Stromal cell of bone marrow (primary cell): ENCODE results near the gene JSRP1.

Experiments used
- DNase-seq: peaks from one replicate; pipeline ENCODE4 v3.0.0-alpha.2; 2012; ENCODE audit warnings: low read depth

The JSRP1 gene

DNA sequence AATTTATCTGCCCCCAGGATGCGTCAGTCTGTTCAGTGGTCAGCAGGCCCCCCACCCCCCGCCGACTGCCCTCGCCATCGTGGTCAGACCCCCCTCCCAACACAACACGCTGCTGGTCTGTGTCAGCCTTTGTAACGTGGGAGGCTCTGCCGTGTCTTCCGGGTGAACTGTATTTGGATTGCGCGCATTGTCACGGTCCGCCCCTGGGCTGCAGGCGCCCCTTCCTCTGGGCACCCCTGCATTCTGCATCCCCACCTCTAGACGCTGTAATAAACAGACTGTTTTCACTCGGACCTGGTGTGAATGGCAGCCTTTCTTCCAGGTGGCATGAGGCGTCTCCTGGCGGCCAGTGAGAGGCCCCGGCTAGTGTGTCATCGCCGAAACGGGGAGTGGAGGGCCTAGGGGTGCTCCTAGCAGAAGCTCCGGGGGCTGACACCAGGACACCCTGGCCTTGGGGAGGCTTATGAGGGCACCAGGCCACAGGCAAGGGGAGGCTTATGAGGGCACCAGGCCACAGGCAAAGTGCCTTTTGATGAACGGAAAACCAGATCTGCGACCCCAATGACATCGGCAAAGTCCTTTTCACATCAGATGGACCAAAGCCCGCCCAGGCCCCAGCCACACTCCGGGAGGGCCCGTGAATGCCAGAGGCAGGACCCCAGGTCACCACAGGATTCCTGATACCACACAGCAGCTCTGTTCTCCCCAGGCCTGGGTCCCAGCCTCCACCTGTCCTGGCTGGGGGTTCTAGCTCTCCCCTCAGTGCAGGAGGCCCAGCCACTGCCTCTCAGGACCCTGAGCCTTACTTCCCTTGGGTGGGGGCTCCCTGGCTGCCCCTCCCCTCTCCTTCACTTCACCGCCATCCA lies 23.7 kb downstream of the JSRP1 start:
- DNase-seq, result no peak

DNA sequence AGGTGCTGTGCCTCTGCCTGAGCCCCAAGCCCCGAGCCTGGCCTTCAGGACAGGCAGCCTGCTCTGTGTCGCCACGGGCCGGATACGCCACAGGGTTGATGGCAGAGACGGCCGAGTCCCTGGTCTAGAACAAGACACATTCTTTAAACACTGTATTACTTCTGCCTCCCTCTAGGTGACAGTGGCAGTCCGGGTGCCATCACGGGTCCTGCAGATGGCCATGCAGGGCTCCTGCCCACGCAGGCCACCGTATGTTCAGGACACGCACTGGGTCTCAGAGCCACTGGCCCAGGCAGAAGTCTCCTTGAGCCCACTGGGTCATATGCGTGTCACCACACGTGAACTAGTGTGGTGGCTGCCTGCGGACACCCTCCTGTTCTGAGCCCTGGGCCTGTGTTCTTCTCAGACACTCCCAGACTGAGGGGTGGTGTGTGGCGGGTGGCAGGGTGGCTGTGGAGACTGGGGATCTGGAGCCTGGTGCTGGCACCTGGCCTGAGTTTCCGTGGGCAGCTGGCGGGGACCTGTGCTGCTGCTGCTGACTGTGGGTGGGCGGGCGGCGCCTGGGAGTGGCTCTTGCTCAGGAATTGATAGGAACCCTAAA lies 24.5 kb downstream of the JSRP1 start:
- DNase-seq, result no peak

DNA sequence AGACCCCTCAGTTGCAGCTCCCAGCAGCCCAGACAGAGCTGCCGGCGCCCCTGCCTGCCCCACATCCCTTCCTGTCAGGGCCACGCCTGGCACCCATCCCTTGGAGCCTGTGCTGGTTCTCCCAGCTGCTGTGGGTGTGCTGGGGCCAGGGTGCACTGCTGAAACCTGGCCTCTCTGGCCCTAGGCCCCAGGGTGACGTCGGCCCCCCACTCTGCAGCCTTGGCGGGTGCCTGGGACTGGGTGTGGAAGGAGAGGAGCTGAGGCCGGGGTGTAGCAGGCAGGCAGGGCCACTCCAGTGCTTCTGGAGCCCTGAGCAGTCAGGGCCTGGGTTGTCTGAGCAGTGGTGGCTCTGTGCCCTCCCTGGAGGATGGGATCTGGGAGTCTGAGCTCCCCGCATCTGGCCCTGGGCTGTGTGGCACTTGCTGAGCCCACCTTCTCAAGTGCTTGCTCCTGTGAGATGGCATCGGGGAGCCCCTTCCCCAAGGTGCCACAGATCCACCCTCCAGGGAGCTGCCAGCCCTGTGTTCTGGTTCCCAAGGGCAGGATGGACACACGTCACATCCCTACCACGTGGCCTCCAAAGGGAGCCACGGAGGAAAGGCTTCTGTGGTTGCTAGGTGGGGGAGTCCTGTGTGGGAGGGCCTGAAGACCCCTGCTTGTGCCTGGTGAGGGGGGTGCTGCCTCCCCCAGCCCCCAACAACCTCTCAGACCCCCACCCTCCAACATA lies 25.2 kb downstream of the JSRP1 start:
- DNase-seq, result no peak

DNA sequence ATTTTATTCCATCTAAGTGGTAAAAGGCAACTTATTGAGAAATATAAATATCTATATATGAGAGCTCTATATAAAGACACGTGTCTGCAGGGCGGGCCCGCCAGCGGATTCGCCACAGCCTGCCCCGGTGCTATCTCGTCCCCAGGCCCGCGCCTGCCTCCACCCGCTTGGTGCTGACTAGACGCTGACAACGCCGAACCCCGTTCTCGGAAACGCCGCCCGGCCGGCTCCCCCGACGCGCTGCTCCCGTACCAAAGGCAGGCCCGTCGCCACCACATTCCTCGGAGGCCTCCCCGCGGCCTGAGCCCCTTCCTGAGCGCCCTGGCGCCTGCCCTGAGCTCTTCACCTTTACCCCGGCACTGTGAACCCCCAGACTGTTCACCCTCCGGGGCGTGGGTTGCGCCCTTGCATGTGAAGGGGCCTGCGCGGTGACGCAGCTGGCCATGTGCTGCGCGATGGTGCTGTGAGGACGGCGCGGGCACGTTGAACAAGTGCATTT lies 26.1 kb downstream of the JSRP1 start:
- no peak for DNase-seq

DNA sequence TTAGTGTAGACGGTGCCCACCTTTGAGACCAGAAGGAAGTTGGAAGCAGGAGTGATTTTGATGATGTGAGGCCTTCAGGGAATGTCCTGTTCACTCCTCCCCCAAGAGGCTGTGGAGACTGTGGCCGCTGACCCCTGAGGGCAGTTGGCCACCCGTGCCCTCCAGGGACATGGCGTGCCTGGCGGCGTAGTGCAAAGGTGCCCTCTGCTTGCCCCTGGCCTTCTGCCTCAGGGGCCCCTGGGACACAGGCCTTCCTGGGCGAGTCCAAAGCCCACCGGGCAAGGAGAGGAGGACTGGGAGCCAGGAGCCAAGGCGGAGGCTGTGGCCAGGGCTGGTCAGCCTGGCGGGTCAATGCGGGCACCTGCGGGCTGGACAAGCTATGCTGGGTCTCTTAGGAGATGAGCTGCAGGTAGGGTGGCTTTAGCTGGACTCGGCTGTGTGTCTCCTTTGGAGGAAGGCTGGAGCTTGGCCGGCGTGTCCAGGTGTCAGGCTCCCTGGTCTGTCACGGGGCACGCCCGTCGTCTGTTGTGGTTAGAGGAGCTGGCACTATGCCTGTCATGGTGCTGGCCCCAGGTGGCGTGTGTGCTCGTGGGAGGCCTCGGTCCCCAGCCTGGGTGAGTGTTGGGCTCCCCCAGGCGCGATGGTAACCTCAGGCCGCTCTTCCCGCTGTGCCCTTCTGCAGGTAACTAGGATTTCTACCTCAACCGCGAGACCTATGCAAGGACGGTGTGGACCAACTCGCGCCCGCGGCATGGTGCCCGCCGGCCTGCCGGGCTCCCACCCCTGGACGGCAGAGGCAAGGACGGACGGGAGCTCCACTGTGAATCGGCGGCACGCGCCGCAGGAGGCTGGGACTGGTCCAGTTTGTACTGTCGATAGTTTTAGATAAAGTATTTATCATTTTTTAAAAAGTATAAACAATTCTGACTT lies 26.8 kb downstream of the JSRP1 start:
- DNase-seq, result no peak

DNA sequence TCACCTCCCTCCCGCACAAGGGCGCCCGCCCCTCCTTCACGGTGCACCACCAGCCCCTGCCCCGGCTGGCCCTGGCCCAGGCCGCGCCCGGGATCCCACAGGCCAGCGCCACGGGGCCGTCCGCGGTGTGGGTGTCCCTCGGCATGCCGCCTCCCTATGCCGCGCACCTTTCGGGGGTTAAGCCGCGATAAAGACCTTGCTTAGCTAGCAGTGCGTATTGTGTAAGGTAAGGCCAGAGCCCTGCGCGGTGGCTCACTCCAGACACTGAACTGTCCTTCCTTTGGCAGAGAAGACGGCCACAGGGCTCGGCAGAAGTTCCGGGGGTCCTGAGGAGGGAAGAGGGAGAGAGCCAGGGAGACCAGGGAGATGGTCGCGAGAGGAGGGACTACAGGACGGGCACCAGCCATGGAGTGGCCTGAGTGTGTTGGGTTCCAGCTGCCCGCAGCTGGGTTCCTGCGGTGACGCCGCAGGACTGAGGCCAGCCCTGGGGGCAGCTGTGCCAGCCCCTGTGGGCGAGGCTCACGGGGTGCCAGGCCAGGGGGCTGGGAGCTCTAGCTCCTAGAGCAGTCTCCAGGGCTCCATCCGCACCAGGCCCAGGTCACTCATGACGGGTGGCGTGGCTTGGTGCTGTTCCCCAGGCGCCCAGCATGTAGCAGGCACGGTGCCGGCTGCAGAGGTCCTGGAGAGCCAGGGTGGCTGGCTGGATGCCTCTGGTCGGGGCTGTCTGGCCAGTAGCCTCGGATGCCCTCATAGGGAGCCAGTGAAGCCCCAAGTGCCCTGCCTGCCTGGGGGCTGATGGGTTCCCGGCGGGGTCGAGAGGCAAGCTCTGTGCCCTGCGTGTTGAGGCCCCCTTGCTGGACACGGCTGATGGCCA lies 27.8 kb downstream of the JSRP1 start:
- DNase-seq, result no peak

DNA sequence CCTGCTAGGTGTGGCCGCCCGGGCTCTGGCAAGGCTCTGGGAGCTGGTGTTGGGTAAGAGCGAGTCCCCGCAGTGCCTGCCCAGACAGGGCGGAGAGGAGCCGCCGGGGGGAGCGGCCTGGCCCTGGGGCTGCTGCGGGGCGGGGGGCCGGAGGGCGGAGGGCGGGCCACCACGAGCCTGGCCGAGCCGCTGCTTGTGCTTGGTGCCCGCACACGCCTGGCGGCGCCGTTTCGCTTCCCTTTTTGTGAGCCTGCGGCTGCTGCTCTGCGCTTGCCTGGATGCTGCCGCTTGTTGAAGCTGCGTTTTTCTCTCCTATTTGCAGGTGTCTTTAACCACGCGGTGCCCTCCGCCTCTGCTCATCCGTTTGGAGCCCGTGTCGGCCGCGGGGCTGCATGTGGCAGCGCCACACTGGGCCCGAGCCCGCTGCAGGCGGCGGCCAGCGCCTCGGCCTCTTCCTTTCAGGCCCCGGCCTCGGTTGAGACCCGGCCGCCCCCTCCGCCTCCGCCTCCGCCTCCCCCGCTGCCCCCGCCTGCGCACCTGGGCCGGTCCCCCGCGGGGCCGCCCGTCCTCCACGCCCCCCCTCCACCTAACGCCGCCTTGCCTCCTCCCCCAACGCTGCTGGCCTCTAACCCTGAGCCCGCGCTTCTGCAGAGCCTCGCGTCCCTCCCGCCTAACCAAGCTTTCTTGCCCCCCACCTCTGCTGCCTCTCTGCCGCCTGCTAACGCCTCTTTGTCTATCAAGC lies 28.6 kb downstream of the JSRP1 start:
- no peak for DNase-seq

DNA sequence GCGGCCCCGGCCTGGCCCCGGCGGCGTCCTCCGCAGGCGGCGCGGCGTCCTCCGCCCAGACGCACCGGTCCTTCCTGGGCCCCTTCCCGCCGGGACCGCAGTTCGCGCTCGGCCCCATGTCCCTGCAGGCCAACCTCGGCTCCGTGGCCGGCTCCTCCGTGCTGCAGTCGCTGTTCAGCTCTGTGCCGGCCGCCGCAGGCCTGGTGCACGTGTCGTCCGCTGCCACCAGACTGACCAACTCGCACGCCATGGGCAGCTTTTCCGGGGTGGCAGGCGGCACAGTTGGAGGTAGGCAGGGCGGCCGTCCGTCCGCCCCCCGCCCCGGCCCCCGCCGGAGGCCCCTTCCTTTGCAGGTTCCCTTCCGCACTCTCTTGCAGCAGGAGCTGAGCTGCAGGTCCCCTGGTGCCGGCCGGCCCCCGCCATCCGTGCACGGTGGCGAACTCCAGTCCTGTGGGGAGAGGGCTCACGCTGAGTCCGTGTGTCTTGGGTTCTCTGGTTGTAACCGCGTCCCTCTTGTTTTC lies 29.3 kb downstream of the JSRP1 start:
- DNase-seq, result no peak

DNA sequence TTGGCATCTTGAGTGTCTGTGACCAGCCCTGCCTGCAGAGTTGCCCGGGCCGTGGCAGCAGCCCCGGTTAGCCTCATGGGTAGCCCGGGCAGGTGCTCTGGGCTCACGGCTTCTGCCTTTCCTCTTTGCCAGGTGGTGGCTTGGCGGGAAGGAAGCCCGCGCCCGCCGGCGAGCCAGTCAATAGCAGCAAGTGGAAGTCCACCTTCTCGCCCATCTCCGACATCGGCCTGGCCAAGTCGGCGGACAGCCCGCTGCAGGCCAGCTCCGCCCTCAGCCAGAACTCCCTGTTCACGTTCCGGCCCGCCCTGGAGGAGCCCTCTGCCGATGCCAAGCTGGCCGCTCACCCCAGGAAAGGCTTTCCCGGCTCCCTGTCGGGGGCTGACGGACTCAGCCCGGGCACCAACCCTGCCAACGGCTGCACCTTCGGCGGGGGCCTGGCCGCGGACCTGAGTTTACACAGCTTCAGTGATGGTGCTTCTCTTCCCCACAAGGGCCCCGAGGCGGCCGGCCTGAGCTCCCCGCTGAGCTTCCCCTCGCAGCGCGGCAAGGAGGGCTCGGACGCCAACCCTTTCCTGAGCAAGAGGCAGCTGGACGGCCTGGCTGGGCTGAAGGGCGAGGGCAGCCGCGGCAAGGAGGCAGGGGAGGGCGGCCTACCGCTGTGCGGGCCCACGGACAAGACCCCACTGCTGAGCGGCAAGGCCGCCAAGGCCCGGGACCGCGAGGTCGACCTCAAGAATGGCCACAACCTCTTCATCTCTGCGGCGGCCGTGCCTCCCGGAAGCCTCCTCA lies 30.0 kb downstream of the JSRP1 start:
- DNase-seq, result no peak

DNA sequence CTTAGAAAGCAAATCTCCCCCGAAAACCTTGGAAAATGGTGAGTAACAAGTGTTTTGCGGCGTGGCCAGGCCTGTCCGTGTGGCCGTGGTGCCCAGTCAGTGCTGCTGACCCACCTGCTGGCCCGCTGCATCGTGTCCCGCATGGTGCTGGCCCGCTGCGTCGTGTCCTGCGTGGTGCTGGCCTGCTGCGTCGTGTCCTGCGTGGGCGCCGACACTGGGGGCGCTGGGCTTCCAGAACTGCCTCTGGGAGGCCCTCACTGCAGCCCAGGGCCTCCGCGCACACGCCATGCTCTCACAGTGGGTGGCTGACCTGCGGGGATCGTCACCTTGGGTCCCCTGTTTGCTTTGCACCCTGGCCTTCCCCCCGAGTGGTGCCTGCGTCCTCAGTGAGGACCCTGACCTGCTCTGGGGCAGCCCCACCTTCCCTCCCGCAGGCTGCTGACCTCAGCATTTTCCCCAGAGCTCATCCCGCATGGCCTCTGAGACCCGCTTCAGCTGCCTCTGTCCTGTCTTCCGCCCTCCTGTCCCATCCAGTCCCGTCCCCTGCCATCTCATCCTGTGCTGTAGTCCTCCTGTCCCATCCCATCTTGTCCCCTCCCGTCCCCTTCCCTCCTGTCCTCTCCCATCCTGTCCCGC lies 30.7 kb downstream of the JSRP1 start:
- no peak for DNase-seq

DNA sequence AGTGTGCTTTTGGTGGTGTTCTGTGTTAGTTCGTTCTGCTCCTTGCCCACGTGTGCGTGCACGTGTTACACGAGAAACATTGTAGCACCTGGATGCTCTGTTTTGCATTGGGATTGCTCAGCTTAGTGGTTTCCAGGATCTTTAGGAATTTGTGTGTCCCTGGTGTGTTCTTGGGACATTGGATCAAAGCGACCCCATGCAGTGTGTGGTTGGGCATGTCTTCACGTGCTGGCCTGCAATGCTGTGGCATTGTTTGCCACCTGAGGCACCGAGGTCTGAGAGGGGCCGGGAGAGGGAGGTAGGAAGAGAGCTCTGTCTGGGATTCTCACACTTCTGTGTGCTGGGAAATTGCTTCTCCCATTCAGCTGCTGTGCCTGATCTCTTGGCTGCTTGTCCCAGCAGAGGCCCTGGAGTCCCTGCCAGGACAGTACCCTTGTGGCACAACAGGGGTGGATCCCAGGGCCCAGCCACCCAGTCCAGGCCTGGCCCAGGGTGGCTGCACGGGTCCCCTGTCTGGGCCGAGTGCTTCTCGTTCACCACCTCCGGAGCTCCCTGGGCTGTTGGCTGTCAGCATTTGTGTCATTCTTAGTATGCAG lies 31.4 kb downstream of the JSRP1 start:
- DNase-seq, result no peak

DNA sequence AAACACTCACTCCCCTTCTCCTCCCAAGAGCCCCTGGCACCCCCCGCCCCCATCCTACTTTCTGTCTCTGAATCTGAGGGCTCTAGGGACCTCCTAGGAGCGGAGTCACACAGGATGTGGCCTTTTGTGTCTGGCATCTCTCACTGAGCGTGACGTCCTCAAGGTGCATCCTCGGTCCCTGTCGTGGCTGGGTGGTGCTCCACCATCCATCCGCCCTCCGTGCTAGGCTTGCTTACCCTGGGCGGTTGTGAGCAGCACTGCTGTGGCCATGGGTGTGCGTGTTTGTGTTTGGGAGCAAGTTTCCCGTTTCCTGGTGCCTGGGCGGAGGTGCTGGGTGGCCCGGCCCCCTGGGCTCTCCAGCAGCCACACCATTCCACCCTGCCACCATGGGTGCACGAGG lies 32.3 kb downstream of the JSRP1 start:
- no peak for DNase-seq

DNA sequence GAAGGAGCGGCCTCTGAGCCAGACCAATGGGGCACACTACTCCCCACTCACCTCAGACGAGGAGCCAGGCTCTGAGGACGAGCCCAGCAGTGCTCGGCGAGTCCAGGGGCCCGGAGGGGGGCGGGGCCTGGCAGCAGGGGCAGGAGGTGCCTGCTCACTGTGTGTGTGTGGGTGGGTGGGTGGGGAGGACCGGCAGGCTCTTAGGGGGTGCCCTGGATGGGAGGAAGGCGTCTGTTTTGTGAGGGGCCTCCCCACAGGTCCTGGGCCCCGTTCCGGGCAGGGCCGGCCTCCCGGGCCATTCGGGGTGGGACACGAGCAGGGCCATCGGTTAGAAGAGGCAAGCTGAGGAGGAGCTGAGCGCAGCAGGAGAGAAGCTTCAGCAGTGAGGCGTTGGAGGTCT lies 32.8 kb downstream of the JSRP1 start:
- no peak for DNase-seq

DNA sequence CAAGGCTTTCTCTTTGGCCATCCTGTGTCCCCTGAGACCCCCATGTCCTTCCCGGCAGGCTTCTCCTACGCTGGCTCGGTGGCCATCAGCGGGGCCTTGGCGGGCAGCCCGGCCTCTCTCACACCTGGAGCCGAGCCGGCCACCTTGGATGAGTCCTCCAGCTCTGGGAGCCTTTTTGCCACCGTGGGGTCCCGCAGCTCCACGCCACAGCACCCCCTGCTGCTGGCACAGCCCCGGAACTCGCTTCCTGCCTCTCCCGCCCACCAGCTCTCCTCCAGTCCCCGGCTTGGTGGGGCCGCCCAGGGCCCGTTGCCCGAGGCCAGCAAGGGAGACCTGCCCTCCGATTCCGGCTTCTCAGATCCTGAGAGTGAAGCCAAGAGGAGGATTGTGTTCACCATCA lies 34.3 kb downstream of the JSRP1 start:
- DNase-seq, result no peak

DNA sequence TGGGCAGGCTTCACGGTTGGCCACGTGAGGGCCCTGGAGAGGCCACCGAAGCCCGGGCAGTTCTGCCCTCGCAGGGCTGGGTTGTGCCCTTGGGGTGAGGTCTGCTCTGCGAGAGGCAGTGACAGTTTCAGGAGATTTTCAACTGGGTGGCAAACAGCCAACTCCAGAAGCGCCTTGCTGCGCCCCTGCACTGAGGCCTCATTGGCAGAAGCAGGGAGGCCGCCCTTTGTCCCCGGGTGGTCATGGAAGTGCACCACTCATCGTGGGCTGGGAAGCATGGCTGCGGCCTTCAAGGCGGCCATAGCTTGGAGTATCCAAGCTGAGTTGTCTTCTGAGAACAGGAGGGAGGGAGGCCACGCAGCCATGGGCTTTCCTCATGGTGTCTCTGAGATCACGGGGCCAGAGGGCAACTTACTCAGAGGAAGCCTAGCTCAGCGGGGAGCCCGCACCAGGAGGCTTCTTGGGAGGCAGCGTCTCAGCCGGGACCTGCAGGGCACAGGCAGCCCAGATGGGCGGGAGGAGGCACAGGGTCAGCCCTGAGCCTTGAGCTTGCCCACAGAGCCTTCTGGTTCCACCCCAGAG lies 34.9 kb downstream of the JSRP1 start:
- DNase-seq, result no peak

DNA sequence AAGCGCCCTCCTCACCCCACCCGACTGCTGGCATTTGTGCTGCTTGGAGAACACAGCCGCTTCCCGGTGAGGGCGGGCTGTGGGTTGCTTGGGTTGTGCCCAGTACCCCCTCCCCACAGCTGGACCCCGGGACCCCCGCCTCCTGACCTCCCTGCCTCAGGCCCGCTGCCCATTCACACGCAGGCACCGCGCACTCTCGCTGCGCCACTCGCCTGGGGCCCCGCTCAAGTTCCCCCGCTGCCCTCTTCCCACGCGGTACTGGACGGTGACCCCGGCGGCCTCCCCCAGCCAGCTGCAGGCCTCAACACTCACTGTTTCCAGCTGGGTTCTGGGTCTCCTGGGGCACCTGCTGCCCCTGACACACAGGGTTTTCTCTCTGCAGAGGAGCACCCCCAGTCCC lies 36.5 kb downstream of the JSRP1 start:
- DNase-seq, result no peak

DNA sequence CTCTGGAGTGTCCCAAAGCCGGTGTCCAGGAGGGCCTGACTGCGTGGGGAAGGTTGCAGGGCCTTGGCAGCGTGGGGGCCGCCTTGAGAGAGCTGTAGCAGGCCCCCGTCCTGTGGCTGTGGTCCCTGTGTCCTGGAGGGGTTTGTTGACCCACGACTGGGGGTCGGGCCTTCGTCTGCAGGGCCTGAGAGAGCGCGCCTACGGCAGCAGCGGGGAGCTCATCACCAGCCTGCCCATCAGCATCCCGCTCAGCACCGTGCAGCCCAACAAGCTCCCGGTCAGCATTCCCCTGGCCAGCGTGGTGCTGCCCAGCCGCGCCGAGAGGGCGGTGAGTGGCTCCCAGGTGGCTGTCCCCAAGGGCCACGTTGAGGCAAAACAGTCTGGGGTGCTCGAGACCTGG lies 38.6 kb downstream of the JSRP1 start:
- DNase-seq, result no peak
